Activated B cell treated with CpG ODN at 0.5 μM for 24 hours (primary cell): ENCODE data around the gene WHAMM. TPM values are rescaled to one million over a fixed set of nuclear protein-coding genes. Genes with fewer than 3 reads are reported as not detected.
A peak's percentile ranks its signal among the peaks of the same experiment; 100 is the strongest.

Experiments used
- ATAC-seq: fragments of 200-7000 bp; cut with Tn5 transposase; one replicate; pipeline ENCODE4 v1.10.0; 2021; ENCODE audit warnings: low read depth, mild to moderate bottlenecking, moderate library complexity
- CTCF ChIA-PET: fragments of 350-600 bp; sonication (Branson Sonifier 250); formaldehyde crosslinking; loops from one replicate; lab custom pipeline; 2021; ENCODE audit warnings: antibody characterized with exemption; lab: Charles Lee
- POLR2A ChIA-PET: fragments of 350-600 bp; sonication (Branson Sonifier 250); formaldehyde crosslinking; loops from one replicate; lab custom pipeline; 2021; ENCODE audit warnings: antibody characterized with exemption; lab: Charles Lee
- DNase-seq: peaks from one replicate; pipeline ENCODE4 v3.0.0; 2022
- H3K27ac Mint-ChIP-seq: one replicate; pipeline ENCODE4 v1.8.0; 2020; ENCODE audit warnings: mixed read lengths
- H3K27me3 Mint-ChIP-seq: one replicate; pipeline ENCODE4 v1.8.0; 2021; ENCODE audit warnings: mixed read lengths
- H3K36me3 Mint-ChIP-seq: one replicate; pipeline ENCODE4 v1.8.0; 2021; ENCODE audit warnings: low read depth, mixed read lengths
- H3K4me1 Mint-ChIP-seq: one replicate; pipeline ENCODE4 v1.8.0; 2021; ENCODE audit warnings: mixed read lengths
- H3K4me3 Mint-ChIP-seq: one replicate; pipeline ENCODE4 v1.8.0; 2020; ENCODE audit warnings: mild to moderate bottlenecking, mixed read lengths
- H3K9me3 Mint-ChIP-seq: one replicate; pipeline ENCODE4 v1.8.0; 2020; ENCODE audit warnings: mixed read lengths
- intact Hi-C: fragments of 100-400 bp; cut with micrococcal nuclease; formaldehyde crosslinking; loops from one replicate; pipeline ENCODE4 v1.15.1; 2024
- total RNA-seq: library from RNA; stranded (reverse); gene quantifications from 2 replicates; pipeline ENCODE4 v1.2.3, GENCODE V29; 2022
- TF ChIP-seq, protein P1 (sequence below): fragments of 200-600 bp; IDR thresholded peaks from one replicate; pipeline ENCODE4 v1.8.0; 2022; ENCODE audit warnings: antibody characterized with exemption, mild to moderate bottlenecking

WHAMM gene
- total RNA-seq, 1 donor from 2014 or later: 18.7 TPM

DNA sequence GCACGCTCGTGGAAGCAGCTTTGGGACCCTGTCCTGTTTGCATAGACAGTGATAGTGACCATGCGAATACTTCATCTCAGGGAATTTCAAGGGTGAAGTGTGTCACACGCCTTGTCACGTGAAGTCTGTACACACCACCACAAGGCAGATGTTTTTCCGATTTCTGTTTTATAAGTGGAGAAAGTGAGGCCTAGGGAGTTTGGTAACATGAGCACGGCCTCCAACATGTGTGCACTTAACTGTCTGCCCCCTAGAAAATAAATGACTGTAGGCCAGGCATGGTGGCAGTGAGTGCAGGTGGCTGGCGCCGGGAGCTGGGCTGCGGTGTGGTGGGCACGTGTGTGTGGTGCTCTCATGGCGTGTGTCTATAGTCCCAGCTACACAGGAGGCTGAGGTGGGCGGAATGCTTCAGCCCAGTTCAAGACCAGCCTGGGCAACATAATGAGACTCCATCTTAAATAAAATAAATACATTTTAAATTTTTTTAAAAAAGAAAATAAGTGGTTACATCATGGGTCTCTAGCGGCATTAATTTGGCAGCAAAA lies 42.0 kb downstream of the WHAMM start:
- intact Hi-C loops: no loop called here
- CTCF ChIA-PET: interaction anchor here (2.1 to 4.7 kb wide), 2 partner anchors 149 to 152 kb away, joined by 6 to 28 read pairs; no protein-coding TSS in a partner anchor
- Mint-ChIP-seq H3K27ac (no peak overlapping the region), H3K27me3 (no peaks in the 10 kb centered on the region), H3K9me3 (no peaks in the 10 kb centered on the region), H3K4me1 (peaks cover 20% of the 10 kb centered on the region), H3K4me3 (no peak overlapping the region), H3K36me3 (no peaks in the 10 kb centered on the region)
- TF ChIP-seq, protein P1, sequence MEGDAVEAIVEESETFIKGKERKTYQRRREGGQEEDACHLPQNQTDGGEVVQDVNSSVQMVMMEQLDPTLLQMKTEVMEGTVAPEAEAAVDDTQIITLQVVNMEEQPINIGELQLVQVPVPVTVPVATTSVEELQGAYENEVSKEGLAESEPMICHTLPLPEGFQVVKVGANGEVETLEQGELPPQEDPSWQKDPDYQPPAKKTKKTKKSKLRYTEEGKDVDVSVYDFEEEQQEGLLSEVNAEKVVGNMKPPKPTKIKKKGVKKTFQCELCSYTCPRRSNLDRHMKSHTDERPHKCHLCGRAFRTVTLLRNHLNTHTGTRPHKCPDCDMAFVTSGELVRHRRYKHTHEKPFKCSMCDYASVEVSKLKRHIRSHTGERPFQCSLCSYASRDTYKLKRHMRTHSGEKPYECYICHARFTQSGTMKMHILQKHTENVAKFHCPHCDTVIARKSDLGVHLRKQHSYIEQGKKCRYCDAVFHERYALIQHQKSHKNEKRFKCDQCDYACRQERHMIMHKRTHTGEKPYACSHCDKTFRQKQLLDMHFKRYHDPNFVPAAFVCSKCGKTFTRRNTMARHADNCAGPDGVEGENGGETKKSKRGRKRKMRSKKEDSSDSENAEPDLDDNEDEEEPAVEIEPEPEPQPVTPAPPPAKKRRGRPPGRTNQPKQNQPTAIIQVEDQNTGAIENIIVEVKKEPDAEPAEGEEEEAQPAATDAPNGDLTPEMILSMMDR: no peak
- DNase-seq (no peak), ATAC-seq (no peak)
- POLR2A ChIA-PET: interaction anchor here (1.3 kb wide), 1 partner anchor 134 kb away, joined by 3 read pairs; the partner anchor contains the start of gene RAMAC

DNA sequence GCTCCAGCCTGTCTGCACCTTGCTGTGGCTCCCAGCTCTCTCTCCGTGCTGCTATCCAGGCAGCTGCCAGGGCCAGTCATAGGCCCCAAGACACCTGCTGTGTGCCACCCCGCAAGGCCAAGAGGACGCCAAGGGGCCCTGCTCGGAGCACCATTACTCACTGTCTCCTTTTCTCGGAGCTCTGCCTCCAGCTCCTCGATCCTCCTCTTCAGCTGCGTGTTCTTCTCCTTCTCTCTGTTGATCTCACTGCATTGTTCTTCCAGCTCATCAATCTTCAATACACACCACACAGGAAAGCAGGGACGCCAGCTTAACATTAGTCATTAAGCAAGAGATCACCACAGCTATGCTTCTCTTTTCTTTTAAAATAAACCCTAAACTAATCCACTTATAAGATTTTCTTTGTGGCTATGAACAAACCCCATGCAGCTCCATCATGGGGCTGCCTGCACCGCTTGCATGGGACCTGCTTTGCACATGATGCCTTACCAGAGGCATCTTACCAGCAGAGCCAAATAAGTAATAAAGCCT lies 42.6 kb downstream of the WHAMM start:
- peaks cover 20% of the 10 kb centered on the region for H3K4me1 Mint-ChIP-seq
- TF ChIP-seq, protein P1: no peak
- DNase-seq (no peak), ATAC-seq (no peak)
- H3K27ac Mint-ChIP-seq: no peak overlapping the region
- no peaks in the 10 kb centered on the region for H3K36me3 Mint-ChIP-seq
- intact Hi-C loops: no loop called here
- no peak overlapping the region for H3K4me3 Mint-ChIP-seq
- ChIA-PET POLR2A (interaction anchor here (1.3 kb wide), 1 partner anchor 134 kb away, joined by 3 read pairs; the partner anchor contains the start of gene RAMAC), CTCF (interaction anchor here (4.7 kb wide), 1 partner anchor 148 kb away, joined by 28 read pairs; no protein-coding TSS in a partner anchor)
- no peaks in the 10 kb centered on the region for H3K9me3 Mint-ChIP-seq
- H3K27me3 Mint-ChIP-seq: no peaks in the 10 kb centered on the region

DNA sequence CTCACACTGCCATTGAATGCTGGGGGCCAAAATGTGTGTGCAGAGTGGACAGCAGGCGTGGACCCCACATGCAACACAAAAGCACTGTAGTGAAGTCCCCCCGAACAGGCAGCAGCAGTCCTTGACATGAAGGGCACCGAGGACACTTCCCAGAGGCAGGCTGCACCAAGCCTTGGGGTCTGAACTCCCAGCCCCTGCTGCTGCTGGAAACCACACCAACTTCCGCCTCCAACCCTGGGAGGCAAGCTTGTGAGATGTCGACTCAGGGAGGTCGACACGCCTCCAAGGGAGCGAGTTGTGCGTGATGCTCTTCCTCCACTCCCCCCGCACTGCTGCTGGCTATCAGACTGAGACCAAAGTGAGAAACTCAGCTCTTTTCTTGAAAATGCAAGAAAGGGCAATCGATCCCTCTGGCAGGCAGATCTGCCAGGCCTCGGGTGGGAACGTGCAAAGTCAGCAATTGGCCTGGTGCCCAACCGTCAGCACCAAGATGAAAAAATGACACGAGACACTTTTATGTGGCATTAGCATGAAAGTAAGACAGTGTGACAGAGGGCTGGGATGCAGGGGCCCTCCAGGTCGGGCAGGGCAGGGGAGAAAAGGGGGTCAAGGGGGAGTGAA lies 43.6 kb downstream of the WHAMM start:
- intact Hi-C loops: no loop called here
- TF ChIP-seq, protein P1: no peak
- CTCF ChIA-PET: no interaction called here
- peak; percentile 21 for ATAC-seq
- DNase-seq: no peak
- H3K36me3 Mint-ChIP-seq: no peaks in the 10 kb centered on the region
- POLR2A ChIA-PET: no interaction called here
- H3K27ac Mint-ChIP-seq: no peak overlapping the region
- H3K9me3 Mint-ChIP-seq: no peaks in the 10 kb centered on the region
- H3K4me3 Mint-ChIP-seq: no peak overlapping the region
- H3K27me3 Mint-ChIP-seq: no peaks in the 10 kb centered on the region
- peaks cover 20% of the 10 kb centered on the region for H3K4me1 Mint-ChIP-seq

DNA sequence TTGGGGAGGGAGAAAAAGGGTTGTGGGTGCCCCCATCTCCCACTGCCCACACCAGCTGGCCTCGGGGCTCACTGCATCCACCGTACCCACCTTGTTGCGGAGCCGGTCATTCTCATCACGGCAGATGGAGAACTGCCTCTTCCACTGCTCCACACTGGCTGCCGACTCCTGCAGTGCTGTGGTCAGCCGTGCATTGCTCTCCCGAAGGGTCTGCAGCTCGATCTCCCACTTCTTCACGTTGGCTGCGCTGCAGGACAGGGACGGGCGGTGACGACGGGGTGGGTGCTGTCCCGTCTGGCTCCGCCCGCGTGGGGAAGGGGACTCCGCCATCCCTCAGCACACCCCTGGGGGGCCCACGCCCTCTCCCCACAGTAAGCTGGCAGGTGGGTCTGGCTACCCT lies 45.1 kb downstream of the WHAMM start:
- no peak overlapping the region for H3K4me3 Mint-ChIP-seq
- CTCF ChIA-PET: no interaction called here
- no peaks in the 10 kb centered on the region for H3K36me3 Mint-ChIP-seq
- no peaks in the 10 kb centered on the region for H3K27me3 Mint-ChIP-seq
- no peaks in the 10 kb centered on the region for H3K9me3 Mint-ChIP-seq
- ATAC-seq: no peak
- intact Hi-C loops: no loop called here
- POLR2A ChIA-PET: interaction anchor here (0.7 to 1.5 kb wide), 2 partner anchors 9 to 44 kb away, joined by 6 to 13 read pairs; no protein-coding TSS in a partner anchor
- peaks cover 17% of the 10 kb centered on the region for H3K4me1 Mint-ChIP-seq
- DNase-seq: no peak
- H3K27ac Mint-ChIP-seq: no peak overlapping the region
- TF ChIP-seq, protein P1: no peak
